H1 (cell line): ENCODE data around the gene NUDT3. TPM values are rescaled to one million over a fixed set of nuclear protein-coding genes. Genes with fewer than 3 reads are reported as not detected.

ENCODE experiments used
- CTCF ChIA-PET: fragments of 300-600 bp; sonication (Branson Sonifier 250); formaldehyde crosslinking; loops from one replicate; lab custom pipeline; 2021; ENCODE audit not compliant: partially characterized antibody; lab: Charles Lee
- POLR2A ChIA-PET: fragments of 300-600 bp; sonication (Branson Sonifier 250); formaldehyde crosslinking; loops from one replicate; lab custom pipeline; 2021; ENCODE audit warnings: inconsistent platforms; ENCODE audit not compliant: partially characterized antibody; lab: Charles Lee
- DNase-seq, 2 experiments: peaks; one replicate each; pipeline versions ENCODE4 v3.0.0 to v3.0.0-alpha.2; 2010 to 2022; ENCODE audit warnings: low spot score in 2 of 2, low read depth in 1 of 2, mixed read lengths in 1 of 2
- FAIRE-seq: peaks from 2 replicates; lab custom pipeline; 2011; peaks lifted over from hg19 to GRCh38; lab: Jason Lieb, UNC
- H2AFZ ChIP-seq: 2 replicates; pipeline ENCODE4 v1.8.1; 2012; ENCODE audit warnings: low read length, inconsistent platforms
- H2AK5ac ChIP-seq: 2 replicates; pipeline ENCODE4 v1.6.1; 2013; ENCODE audit warnings: low read depth, low read length
- H2BK120ac ChIP-seq: replicated peaks from 2 replicates; pipeline ENCODE3; 2013; ENCODE audit warnings: low read depth, low read length, inconsistent platforms
- H2BK12ac ChIP-seq: 2 replicates; pipeline ENCODE4 v1.6.1; 2013; ENCODE audit warnings: low read depth, low read length
- H2BK15ac ChIP-seq: 2 replicates; pipeline ENCODE4 v1.6.1; 2013; ENCODE audit warnings: low read length
- H2BK20ac ChIP-seq: 2 replicates; pipeline ENCODE4 v1.6.1; 2013; ENCODE audit warnings: low read length
- H2BK5ac ChIP-seq: 2 replicates; pipeline ENCODE4 v1.6.1; 2013; ENCODE audit warnings: low read depth, low read length
- H3K14ac ChIP-seq: 2 replicates; pipeline ENCODE4 v1.6.1; 2013; ENCODE audit warnings: inconsistent platforms; ENCODE audit not compliant: insufficient read length
- H3K18ac ChIP-seq: 2 replicates; pipeline ENCODE4 v1.6.1; 2013; ENCODE audit warnings: low read length; ENCODE audit errors: extremely low read depth
- H3K23ac ChIP-seq: 2 replicates; pipeline ENCODE4 v1.6.1; 2013; ENCODE audit warnings: inconsistent platforms; ENCODE audit not compliant: insufficient read length
- H3K23me2 ChIP-seq: 2 replicates; pipeline ENCODE4 v1.6.1; 2013; ENCODE audit warnings: low read depth, low read length
- H3K27ac ChIP-seq: 2 replicates; pipeline ENCODE4 v1.6.1; 2011; ENCODE audit warnings: low read depth, low read length, inconsistent platforms
- H3K27me3 ChIP-seq, 4 experiments: replicated peaks in 1 of 4; 1 replicate in 1 of 4; 2 replicates in 3 of 4; pipeline versions ENCODE4 v1.6.1 to v1.8.1; 2011 to 2013; ENCODE audit warnings: low read length in 3 of 4, mild to moderate bottlenecking in 3 of 4, inconsistent platforms in 2 of 4, mixed read lengths in 2 of 4, moderate library complexity in 1 of 4; ENCODE audit not compliant: control insufficient read depth in 3 of 4, insufficient read depth in 3 of 4; ENCODE audit errors: extremely low read depth in 1 of 4
- H3K36me3 ChIP-seq, 4 experiments: 2 replicates each; pipeline versions ENCODE4 v1.6.1 to v1.8.1; 2011 to 2013; ENCODE audit warnings: mild to moderate bottlenecking in 4 of 4, low read length in 3 of 4, moderate library complexity in 2 of 4, control low read depth in 1 of 4, inconsistent platforms in 1 of 4; ENCODE audit not compliant: insufficient read depth in 4 of 4, control insufficient read depth in 2 of 4
- H3K4ac ChIP-seq: replicated peaks from 2 replicates; pipeline ENCODE3; 2013; ENCODE audit warnings: low read length, low read depth, mixed read lengths, inconsistent platforms; ENCODE audit not compliant: insufficient read length
- H3K4me1 ChIP-seq, 4 experiments: replicated peaks in 1 of 4; 1 replicate in 1 of 4; 2 replicates in 3 of 4; pipeline versions ENCODE4 v1.6.1 to v1.8.1; 2011 to 2013; ENCODE audit warnings: low read length in 3 of 4, inconsistent platforms in 2 of 4, mixed read lengths in 1 of 4; ENCODE audit not compliant: insufficient read depth in 4 of 4, control insufficient read depth in 3 of 4
- H3K4me2 ChIP-seq, 2 experiments: 2 replicates each; pipeline versions ENCODE4 v1.6.1 to v1.8.1; 2011 to 2013; ENCODE audit warnings: low read depth in 2 of 2, low read length in 2 of 2, control low read depth in 1 of 2, inconsistent platforms in 1 of 2, mild to moderate bottlenecking in 1 of 2; ENCODE audit not compliant: insufficient read depth in 1 of 2
- H3K4me3 ChIP-seq, 4 experiments: fragments of 200-600, 300-600 bp in 1 of 4; sonication (generic), shearing (Covaris generic), sonication (Bioruptor Twin) in 1 of 4; 2 replicates each; pipeline versions ENCODE4 v1.5.1 to v1.8.1; 2011 to 2016; ENCODE audit warnings: low read length in 4 of 4, low read depth in 3 of 4, control low read depth in 2 of 4, inconsistent platforms in 2 of 4, mild to moderate bottlenecking in 2 of 4, mixed read lengths in 1 of 4, moderate library complexity in 1 of 4; ENCODE audit not compliant: insufficient read depth in 2 of 4; ENCODE audit errors: extremely low read depth in 1 of 4
- H3K56ac ChIP-seq: replicated peaks from 2 replicates; pipeline ENCODE3; 2013; ENCODE audit warnings: low read depth, mild to moderate bottlenecking, mixed read lengths, low read length, inconsistent platforms; ENCODE audit not compliant: insufficient read length
- H3K79me1 ChIP-seq: 2 replicates; pipeline ENCODE4 v1.6.1; 2013; ENCODE audit warnings: low read depth, low read length, control low read depth
- H3K79me2 ChIP-seq, 2 experiments: 2 replicates each; pipeline versions ENCODE4 v1.6.1 to v1.8.1; 2012 to 2013; ENCODE audit warnings: low read length in 2 of 2, mild to moderate bottlenecking in 2 of 2, inconsistent platforms in 1 of 2; ENCODE audit not compliant: insufficient read depth in 2 of 2, control insufficient read depth in 1 of 2
- H3K9ac ChIP-seq, 4 experiments: replicated peaks in 1 of 4; 1 replicate in 1 of 4; 2 replicates in 3 of 4; pipeline versions ENCODE4 v1.6.1 to v1.8.1; 2011 to 2013; ENCODE audit warnings: low read depth in 3 of 4, low read length in 3 of 4, control low read depth in 2 of 4, mild to moderate bottlenecking in 2 of 4, moderate library complexity in 2 of 4, inconsistent platforms in 1 of 4; ENCODE audit errors: extremely low read depth in 1 of 4
- H3K9me3 ChIP-seq, 2 experiments: 2 replicates each; pipeline versions ENCODE4 v1.6.1 to v1.8.1; 2012 to 2013; ENCODE audit warnings: mild to moderate bottlenecking in 2 of 2, moderate library complexity in 2 of 2, control low read depth in 1 of 2, inconsistent platforms in 1 of 2, low read depth in 1 of 2, low read length in 1 of 2, mixed read lengths in 1 of 2; ENCODE audit not compliant: insufficient read depth in 2 of 2
- H4K20me1 ChIP-seq, 2 experiments: replicated peaks in 1 of 2; 2 replicates each; pipeline versions ENCODE3 to v1.8.1; 2011 to 2013; ENCODE audit warnings: inconsistent platforms in 2 of 2, low read length in 2 of 2, mild to moderate bottlenecking in 1 of 2; ENCODE audit not compliant: insufficient read depth in 2 of 2, control insufficient read depth in 1 of 2
- H4K5ac ChIP-seq: 2 replicates; pipeline ENCODE4 v1.6.1; 2013; ENCODE audit warnings: low read length, low read depth, mixed read lengths, inconsistent platforms; ENCODE audit not compliant: insufficient read length
- H4K8ac ChIP-seq: 2 replicates; pipeline ENCODE4 v1.8.0; 2013; ENCODE audit warnings: mild to moderate bottlenecking, moderate library complexity, low read length, inconsistent platforms; ENCODE audit not compliant: insufficient read depth; ENCODE audit errors: extremely low read depth
- H4K91ac ChIP-seq: replicated peaks from 2 replicates; pipeline ENCODE3; 2013; ENCODE audit warnings: low read length, mixed read lengths, inconsistent platforms; ENCODE audit not compliant: insufficient read length
- WGBS, 2 experiments: shearing (Covaris generic) in 1 of 2; methylation state at CpG; one replicate each; pipeline versions ENCODE4 v1.1.6 to v1.1.7; 2013 to 2015; ENCODE audit warnings: low lambda C conversion rate in 2 of 2, mixed read lengths in 2 of 2, inconsistent platforms in 1 of 2, low coverage in 1 of 2, missing lambda C conversion rate in 1 of 2; ENCODE audit not compliant: insufficient replicate concordance in 2 of 2, insufficient coverage in 1 of 2, insufficient read length in 1 of 2; ENCODE audit errors: extremely low coverage in 1 of 2, missing lambda C conversion rate in 1 of 2; 5-methylcytosine and 5-hydroxymethylcytosine counted together
- polyA plus RNA-seq, 7 experiments: library from polyadenylated mRNA; depleted of rRNA in 3 of 7; stranded (reverse) in 5 of 7; unstranded in 2 of 7; fragments of >200 nt in 5 of 7; fragments of 200-250 nt in 2 of 7; gene quantifications; 1 replicate in 5 of 7; 2 replicates in 1 of 7; 4 replicates in 1 of 7; pipeline versions ENCODE4 v1.2.1 to v1.2.3, GENCODE V29; 2011 to 2013; ENCODE audit warnings: missing spikeins in 2 of 7, mixed read lengths in 2 of 7
- total RNA-seq: library from RNA; stranded (reverse); fragmentation: NEBNext Ultra II Directional; extraction: Animal tissue kit (Norgen Biotek cat#: 25700); gene quantifications from 2 replicates; pipeline ENCODE4 v1.2.1, GENCODE V29; 2021

The NUDT3 gene
- total and polyA plus RNA-seq, 2 of the 8 experiments (the other 6 are each of a cell fraction or from before 2014, with no cell fraction given): 14.1 to 36.9 TPM

- H3K14ac ChIP-seq: no peak overlapping the region
- H2BK20ac ChIP-seq: no peak overlapping the region
- H4K91ac ChIP-seq: no peak overlapping the region
- no peak overlapping the region for H2BK5ac ChIP-seq
- H3K4me2 ChIP-seq: no peak overlapping the region
- H3K79me1 ChIP-seq: no peaks in the 10 kb centered on the region
- H3K36me3 ChIP-seq: peaks cover 0 to 6% (median 2%) of the 10 kb centered on the region in 4 experiments; a peak in 2 of 8 replicates
- no peak overlapping the region for H4K8ac ChIP-seq
- H3K23me2 ChIP-seq: no peaks in the 10 kb centered on the region
- no peaks in the 10 kb centered on the region for H3K27me3 ChIP-seq
- FAIRE-seq: no peak
- H3K9me3 ChIP-seq: no peaks in the 10 kb centered on the region
- H2AFZ ChIP-seq: no peak overlapping the region
- no peak overlapping the region for H4K5ac ChIP-seq
- no peak overlapping the region for H2AK5ac ChIP-seq
- no peak overlapping the region for H3K23ac ChIP-seq
- H3K4me3 ChIP-seq: no peak overlapping the region
- H3K4ac ChIP-seq: no peak overlapping the region
- H3K18ac ChIP-seq: no peak overlapping the region
- no peaks in the 10 kb centered on the region for H4K20me1 ChIP-seq
- no peak for DNase-seq
- H3K4me1 ChIP-seq: no peaks in the 10 kb centered on the region
- H3K27ac ChIP-seq: no peak overlapping the region
- no peak overlapping the region for H2BK120ac ChIP-seq
- H2BK12ac ChIP-seq: no peak overlapping the region
- no peak overlapping the region for H2BK15ac ChIP-seq
- H3K9ac ChIP-seq: no peak overlapping the region
- no peaks in the 10 kb centered on the region for H3K79me2 ChIP-seq
- CTCF ChIA-PET: no interaction called here
- WGBS, 2 experiments: 96% methylated on average over 4 of the region's 4 CpGs; no CpG with 5 or more reads in 1 of the 2 experiments
- POLR2A ChIA-PET: no interaction called here
- no peak overlapping the region for H3K56ac ChIP-seq
Measured at GRCh38 chr6:34285448-34286164, 106.9 kb downstream of the NUDT3 start.
